Measurements from ENCODE around the gene MPHOSPH10. TPM values are rescaled to one million over a fixed set of nuclear protein-coding genes. Genes with fewer than 3 reads are reported as not detected.
A peak's percentile ranks its signal among the peaks of the same experiment; 100 is the strongest.

Gene MPHOSPH10
- polyA plus RNA-seq, 1 donor (not counting 4 experiments of a cell fraction or from before 2014, with no cell fraction given) = 20.3 TPM

DNA sequence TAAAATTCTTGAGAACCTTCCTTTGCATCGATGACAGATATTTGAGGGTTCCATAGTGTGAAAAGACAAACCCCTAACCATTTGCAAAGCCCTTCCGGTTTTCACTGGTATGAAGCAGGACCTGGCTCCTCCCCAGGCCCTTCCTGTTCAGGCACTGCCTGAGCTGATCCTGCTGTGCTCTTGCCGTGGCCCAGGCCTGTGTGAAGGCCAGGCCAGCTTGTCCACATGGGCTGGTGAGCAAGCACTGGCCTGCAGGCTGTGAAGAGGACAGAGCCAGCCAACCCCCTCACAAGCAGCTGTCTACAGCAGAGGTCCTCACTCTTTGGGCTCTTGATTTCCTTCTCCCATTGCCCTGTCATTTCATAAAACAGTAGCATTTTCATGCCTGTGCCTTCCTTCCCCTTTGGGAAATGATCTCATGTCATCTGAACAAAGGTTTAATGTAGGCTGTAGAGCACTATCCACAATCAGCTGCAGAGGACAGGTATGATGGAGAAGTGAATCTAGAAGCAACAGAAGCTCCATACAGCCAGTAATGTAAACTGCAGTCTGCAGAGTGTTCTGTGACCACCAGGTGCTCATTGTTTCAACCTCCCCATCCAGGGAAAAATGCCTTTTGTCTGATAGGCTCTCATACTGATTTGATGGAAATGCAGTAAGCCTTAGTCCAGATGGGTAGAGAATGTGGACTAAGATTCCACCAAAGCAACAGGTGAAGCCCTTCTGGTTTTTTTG lies 19.8 kb downstream of the MPHOSPH10 start:
- no peaks in the 10 kb centered on the region for H3K4me1 ChIP-seq (ENCODE audit: control insufficient read depth, extremely low read depth, insufficient read depth, low read length)
- dilution Hi-C loops (cut with MboI; ENCODE audit: extremely low pct_ligation_motif_present, low sequenced_read_pairs) = no loop called here
- no peaks in the 10 kb centered on the region for H4K20me1 ChIP-seq (ENCODE audit: control insufficient read depth, extremely low read depth, insufficient read depth, low read length)
- no peak overlapping the region for H3K4me3 ChIP-seq (ENCODE audit: control insufficient read depth in 2 of 3, extremely low read depth in 1 of 3, insufficient read depth in 2 of 3, low read depth in 1 of 3, low read length in 3 of 3)
- H3K9ac ChIP-seq (ENCODE audit: control insufficient read depth, extremely low read depth, insufficient read depth, low read length) = no peak overlapping the region
- no peaks in the 10 kb centered on the region for H3K9me3 ChIP-seq (ENCODE audit: control insufficient read depth, low read depth, low read length)
- no peak overlapping the region for H3K27ac ChIP-seq (ENCODE audit: control insufficient read depth, insufficient read depth, low read length)
- FAIRE-seq (no peak), DNase-seq (ENCODE audit: low read depth, low spot score) (no peak)
- no peaks in the 10 kb centered on the region for H3K79me2 ChIP-seq (ENCODE audit: control insufficient read depth, insufficient read depth, low read length)
- no peaks in the 10 kb centered on the region for H3K9me1 ChIP-seq (ENCODE audit: control insufficient read depth, extremely low read depth, insufficient read depth, low read length)
- H3K27me3 ChIP-seq (ENCODE audit: control insufficient read depth, extremely low read depth, insufficient read depth, low read length) = no peaks in the 10 kb centered on the region
- no peak overlapping the region for H2AFZ ChIP-seq (ENCODE audit: control insufficient read depth, low read length)
- peaks cover 16 to 18% of the 10 kb centered on the region in 2 experiments for H3K36me3 ChIP-seq (ENCODE audit: control insufficient read depth in 2 of 2, extremely low read depth in 1 of 2, insufficient read depth in 2 of 2, low read length in 2 of 2)
- H3K4me2 ChIP-seq (ENCODE audit: control insufficient read depth, extremely low read depth, insufficient read depth, low read depth, low read length) = no peak overlapping the region
- no peak for TF ChIP-seq EZH2 (IDR thresholded peaks at IDR 0.05; ENCODE audit: low read length)
- TF ChIP-seq, protein P1, sequence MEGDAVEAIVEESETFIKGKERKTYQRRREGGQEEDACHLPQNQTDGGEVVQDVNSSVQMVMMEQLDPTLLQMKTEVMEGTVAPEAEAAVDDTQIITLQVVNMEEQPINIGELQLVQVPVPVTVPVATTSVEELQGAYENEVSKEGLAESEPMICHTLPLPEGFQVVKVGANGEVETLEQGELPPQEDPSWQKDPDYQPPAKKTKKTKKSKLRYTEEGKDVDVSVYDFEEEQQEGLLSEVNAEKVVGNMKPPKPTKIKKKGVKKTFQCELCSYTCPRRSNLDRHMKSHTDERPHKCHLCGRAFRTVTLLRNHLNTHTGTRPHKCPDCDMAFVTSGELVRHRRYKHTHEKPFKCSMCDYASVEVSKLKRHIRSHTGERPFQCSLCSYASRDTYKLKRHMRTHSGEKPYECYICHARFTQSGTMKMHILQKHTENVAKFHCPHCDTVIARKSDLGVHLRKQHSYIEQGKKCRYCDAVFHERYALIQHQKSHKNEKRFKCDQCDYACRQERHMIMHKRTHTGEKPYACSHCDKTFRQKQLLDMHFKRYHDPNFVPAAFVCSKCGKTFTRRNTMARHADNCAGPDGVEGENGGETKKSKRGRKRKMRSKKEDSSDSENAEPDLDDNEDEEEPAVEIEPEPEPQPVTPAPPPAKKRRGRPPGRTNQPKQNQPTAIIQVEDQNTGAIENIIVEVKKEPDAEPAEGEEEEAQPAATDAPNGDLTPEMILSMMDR (optimal IDR thresholded peaks at IDR 0.05 in 1 of 3, IDR thresholded peaks at IDR 0.05 in 1 of 3, conservative IDR thresholded peaks at IDR 0.05 in 1 of 3; ENCODE audit: extremely low read depth in 1 of 3, insufficient read depth in 2 of 3, low read length in 3 of 3) = peak in 1 of 3 experiments; percentile 3

DNA sequence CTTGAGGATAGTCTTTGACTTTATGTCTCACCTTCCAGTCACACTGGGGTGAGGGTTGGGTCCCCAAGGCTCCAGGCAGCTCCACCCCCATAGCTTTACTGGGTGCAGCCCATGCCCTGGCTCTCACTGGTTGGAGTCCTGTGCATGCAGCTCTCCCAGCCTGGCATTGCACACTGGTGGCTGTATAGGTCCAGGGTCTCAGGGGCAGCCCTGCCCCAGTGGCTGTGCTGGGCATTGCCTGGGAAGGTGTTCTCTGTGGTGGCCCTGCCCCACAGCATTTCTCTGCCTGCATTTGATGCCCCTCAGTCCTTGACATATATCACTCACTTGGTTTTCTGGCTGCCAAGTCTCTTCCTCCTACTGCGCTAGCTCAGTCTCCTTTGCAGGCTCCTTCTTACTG lies 21.2 kb downstream of the MPHOSPH10 start:
- Histone ChIP-seq H3K9me1 (ENCODE audit: control insufficient read depth, extremely low read depth, insufficient read depth, low read length) (no peaks in the 10 kb centered on the region), H3K4me3 (ENCODE audit: control insufficient read depth in 2 of 3, extremely low read depth in 1 of 3, insufficient read depth in 2 of 3, low read depth in 1 of 3, low read length in 3 of 3) (no peak overlapping the region), H3K27ac (ENCODE audit: control insufficient read depth, insufficient read depth, low read length) (no peak overlapping the region), H3K9ac (ENCODE audit: control insufficient read depth, extremely low read depth, insufficient read depth, low read length) (no peak overlapping the region), H3K9me3 (ENCODE audit: control insufficient read depth, low read depth, low read length) (no peaks in the 10 kb centered on the region), H3K36me3 (ENCODE audit: control insufficient read depth in 2 of 2, extremely low read depth in 1 of 2, insufficient read depth in 2 of 2, low read length in 2 of 2) (peaks cover 12 to 13% of the 10 kb centered on the region in 2 experiments), H4K20me1 (ENCODE audit: control insufficient read depth, extremely low read depth, insufficient read depth, low read length) (no peaks in the 10 kb centered on the region), H3K79me2 (ENCODE audit: control insufficient read depth, insufficient read depth, low read length) (no peaks in the 10 kb centered on the region), H3K4me1 (ENCODE audit: control insufficient read depth, extremely low read depth, insufficient read depth, low read length) (no peaks in the 10 kb centered on the region), H2AFZ (ENCODE audit: control insufficient read depth, low read length) (no peak overlapping the region), H3K27me3 (ENCODE audit: control insufficient read depth, extremely low read depth, insufficient read depth, low read length) (no peaks in the 10 kb centered on the region), H3K4me2 (ENCODE audit: control insufficient read depth, extremely low read depth, insufficient read depth, low read depth, low read length) (no peak overlapping the region)
- TF ChIP-seq, protein P1 (optimal IDR thresholded peaks at IDR 0.05 in 1 of 3, IDR thresholded peaks at IDR 0.05 in 1 of 3, conservative IDR thresholded peaks at IDR 0.05 in 1 of 3; ENCODE audit: extremely low read depth in 1 of 3, insufficient read depth in 2 of 3, low read length in 3 of 3) = no peak
- TF ChIP-seq EZH2 (IDR thresholded peaks at IDR 0.05; ENCODE audit: low read length) = no peak
- dilution Hi-C loops (cut with MboI; ENCODE audit: extremely low pct_ligation_motif_present, low sequenced_read_pairs) = no loop called here
- no peak for FAIRE-seq
- DNase-seq (ENCODE audit: low read depth, low spot score) = no peak

Data from keratinocyte (primary cell).